ENCODE measurements around the gene ATG9A. TPM values are rescaled to one million over a fixed set of nuclear protein-coding genes. Genes with fewer than 3 reads are reported as not detected.

Gene ATG9A
- total RNA-seq, 1 donor from 2014 or later, result 83.6 TPM

DNA sequence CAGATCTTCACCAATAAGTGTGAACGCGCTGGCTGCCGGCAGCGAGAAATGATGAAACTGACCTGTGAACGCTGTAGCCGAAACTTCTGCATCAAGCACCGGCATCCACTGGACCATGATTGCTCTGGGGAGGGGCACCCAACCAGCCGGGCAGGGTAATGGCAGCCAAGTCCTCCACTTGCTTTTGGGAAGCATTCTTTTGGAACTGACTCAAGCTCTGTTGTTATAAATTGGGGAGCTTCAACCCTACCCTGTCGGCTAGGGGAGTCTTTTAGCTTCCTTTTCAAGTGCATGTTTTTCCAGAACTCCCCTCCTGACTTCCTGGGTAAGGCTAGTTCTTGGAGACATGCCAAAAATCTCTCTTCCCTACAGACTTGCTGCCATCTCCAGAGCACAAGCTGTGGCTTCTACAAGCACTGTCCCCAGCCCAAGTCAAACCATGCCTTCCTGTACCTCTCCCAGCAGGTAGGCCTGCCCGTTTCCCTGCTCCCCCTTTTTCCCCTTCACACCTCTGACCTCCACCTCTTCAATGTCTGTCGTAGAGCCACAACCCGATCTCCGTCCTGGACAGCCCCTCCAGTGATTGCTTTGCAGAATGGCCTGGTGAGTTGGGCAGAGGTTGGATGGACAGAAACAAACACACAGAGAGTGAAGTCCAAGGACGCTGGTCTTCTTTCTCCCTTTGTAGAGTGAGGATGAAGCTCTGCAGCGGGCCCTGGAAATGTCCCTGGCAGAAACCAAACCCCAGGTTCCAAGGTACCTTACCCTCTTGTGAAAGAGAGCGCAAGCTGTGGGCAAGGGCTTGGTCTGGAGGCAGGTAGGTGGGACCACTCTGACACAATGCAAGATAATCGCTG is 21.3 kb downstream of the ATG9A start:
- TF ChIP-seq, protein P1, sequence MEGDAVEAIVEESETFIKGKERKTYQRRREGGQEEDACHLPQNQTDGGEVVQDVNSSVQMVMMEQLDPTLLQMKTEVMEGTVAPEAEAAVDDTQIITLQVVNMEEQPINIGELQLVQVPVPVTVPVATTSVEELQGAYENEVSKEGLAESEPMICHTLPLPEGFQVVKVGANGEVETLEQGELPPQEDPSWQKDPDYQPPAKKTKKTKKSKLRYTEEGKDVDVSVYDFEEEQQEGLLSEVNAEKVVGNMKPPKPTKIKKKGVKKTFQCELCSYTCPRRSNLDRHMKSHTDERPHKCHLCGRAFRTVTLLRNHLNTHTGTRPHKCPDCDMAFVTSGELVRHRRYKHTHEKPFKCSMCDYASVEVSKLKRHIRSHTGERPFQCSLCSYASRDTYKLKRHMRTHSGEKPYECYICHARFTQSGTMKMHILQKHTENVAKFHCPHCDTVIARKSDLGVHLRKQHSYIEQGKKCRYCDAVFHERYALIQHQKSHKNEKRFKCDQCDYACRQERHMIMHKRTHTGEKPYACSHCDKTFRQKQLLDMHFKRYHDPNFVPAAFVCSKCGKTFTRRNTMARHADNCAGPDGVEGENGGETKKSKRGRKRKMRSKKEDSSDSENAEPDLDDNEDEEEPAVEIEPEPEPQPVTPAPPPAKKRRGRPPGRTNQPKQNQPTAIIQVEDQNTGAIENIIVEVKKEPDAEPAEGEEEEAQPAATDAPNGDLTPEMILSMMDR (IDR thresholded peaks at IDR 0.05), result no peak
- no peaks in the 10 kb centered on the region for H3K9me3 Mint-ChIP-seq (ENCODE audit: unreplicated experiment)
- peak overlapping the region; percentile 57 for H3K27ac Mint-ChIP-seq (ENCODE audit: unreplicated experiment)

DNA sequence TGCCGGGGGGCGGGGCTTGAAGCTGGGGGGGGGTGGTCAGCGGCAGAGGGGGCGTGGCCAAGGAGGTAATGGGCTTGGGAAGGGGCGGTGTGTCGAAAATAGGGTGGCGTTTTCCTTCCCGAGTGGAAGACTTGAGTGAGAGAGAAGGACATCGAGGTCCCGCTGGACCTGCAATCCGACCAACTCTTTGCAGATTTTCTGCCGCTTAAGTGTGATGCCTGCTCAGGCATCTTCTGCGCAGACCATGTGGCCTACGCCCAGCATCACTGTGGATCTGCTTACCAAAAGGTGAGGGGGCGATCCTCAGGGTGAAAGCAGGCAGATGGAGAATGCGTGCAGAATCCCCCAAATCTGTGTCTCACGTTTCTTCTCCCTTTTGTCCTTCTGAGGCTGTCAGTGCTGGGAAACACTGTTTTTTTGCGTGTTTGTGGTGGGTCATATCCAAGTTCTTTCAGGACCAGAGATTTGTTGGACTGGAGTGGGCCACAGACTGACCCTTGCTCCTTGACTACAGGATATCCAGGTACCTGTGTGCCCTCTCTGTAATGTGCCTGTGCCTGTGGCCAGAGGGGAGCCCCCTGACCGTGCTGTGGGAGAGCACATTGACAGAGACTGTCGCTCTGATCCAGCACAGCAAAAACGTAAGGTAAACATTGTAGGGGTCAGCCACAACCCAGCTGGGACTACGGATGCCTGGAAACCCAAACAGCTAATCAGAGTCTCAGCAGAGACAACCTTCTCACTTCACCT is 22.1 kb downstream of the ATG9A start:
- H3K4me3 Mint-ChIP-seq (ENCODE audit: unreplicated experiment), result peak overlapping the region; percentile 89
- no peaks in the 10 kb centered on the region for H3K27me3 Mint-ChIP-seq (ENCODE audit: unreplicated experiment)
- DNase-seq (ENCODE audit: extremely low spot score, unreplicated experiment), result no peak
- peak overlapping the region; percentile 57 for H3K27ac Mint-ChIP-seq (ENCODE audit: unreplicated experiment)
- TF ChIP-seq, protein P1 (IDR thresholded peaks at IDR 0.05), result no peak
- peaks cover 7% of the 10 kb centered on the region for H3K36me3 Mint-ChIP-seq (ENCODE audit: unreplicated experiment)
- peaks cover 25% of the 10 kb centered on the region for H3K4me1 Mint-ChIP-seq (ENCODE audit: unreplicated experiment)
- no peaks in the 10 kb centered on the region for H3K9me3 Mint-ChIP-seq (ENCODE audit: unreplicated experiment)

More for the DNA sequence above, 21.3 kb downstream of the ATG9A start:
- Mint-ChIP-seq H3K4me1 (ENCODE audit: unreplicated experiment) (peaks cover 25% of the 10 kb centered on the region), H3K4me3 (ENCODE audit: unreplicated experiment) (peak overlapping the region; percentile 89), H3K27me3 (ENCODE audit: unreplicated experiment) (no peaks in the 10 kb centered on the region), H3K36me3 (ENCODE audit: unreplicated experiment) (peaks cover 7% of the 10 kb centered on the region)
- DNase-seq (ENCODE audit: extremely low spot score, unreplicated experiment), result no peak

DNA sequence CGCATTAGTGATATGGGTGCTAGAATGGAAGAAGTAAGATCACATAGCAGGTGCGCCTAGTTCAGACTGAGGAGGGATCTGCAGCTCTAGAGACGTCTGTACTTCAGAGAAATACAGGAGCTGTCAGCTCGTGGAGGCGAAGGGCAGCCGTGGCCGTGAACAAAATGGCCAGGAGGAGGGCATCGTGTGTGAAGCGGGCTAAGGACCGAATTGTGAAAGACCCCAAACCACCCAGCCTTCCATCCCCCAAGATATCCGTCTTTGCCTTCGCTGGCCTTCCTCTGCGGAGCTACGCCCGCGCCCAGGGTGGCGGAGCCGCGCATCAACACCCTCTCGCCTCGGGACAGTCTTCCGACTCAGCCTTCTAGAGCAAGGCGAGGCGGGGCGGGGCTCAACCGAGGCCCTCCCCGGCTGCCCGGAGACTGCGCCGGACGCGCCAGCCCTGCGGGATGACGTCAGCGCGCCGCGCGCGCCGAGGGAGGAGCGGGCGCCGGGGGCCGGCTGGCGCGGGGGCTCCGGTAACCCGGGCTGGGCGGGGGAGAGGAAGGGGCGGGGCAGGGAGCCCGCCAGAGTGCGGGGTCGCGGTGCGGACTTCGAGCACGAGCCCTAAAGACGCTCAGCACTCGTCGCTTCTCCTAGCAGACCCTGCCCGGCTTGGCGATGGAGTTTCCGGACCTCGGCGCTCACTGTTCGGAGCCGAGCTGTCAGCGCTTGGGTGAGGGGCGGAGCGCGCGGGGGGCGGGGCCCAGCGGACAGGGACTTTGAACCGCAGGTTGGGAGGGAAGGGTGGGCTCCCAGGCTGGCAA is 22.9 kb downstream of the ATG9A start, which contains the start of gene ZFAND2B:
TSS of gene ZFAND2B (plus strand) at position 455 of the 806 bp plus-strand sequence. CDS start at position 661, 206 bp downstream.
- no peaks in the 10 kb centered on the region for H3K9me3 Mint-ChIP-seq (ENCODE audit: unreplicated experiment)
- peak within 1 kb of the TSS; percentile 96 for H3K27ac Mint-ChIP-seq (ENCODE audit: unreplicated experiment)
- peaks cover 7% of the 10 kb centered on the region for H3K36me3 Mint-ChIP-seq (ENCODE audit: unreplicated experiment)
- H3K4me1 Mint-ChIP-seq (ENCODE audit: unreplicated experiment), result peaks cover 25% of the 10 kb centered on the region
- H3K4me3 Mint-ChIP-seq (ENCODE audit: unreplicated experiment), result peak within 1 kb of the TSS; percentile 89
- DNase-seq (ENCODE audit: extremely low spot score, unreplicated experiment), result peak; percentile 99
- TF ChIP-seq, protein P1 (IDR thresholded peaks at IDR 0.05), result no peak
- no peaks in the 10 kb centered on the region for H3K27me3 Mint-ChIP-seq (ENCODE audit: unreplicated experiment)

DNA sequence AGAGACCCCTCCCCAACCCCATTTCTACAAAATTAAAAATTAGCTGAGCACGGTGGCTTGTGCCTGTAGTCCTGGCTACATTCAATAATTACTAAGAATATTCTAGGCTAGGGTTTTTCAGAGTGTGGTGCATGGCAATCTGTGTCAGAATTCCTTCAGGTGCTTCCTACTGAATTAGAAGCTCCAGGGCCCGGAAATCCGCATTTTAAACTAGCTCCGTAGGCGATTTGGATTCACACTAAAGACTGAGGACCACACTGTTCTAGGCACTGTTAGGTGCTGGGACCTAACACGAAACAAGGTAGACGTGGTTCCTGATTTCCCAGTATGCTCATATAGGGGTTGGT is 23.5 kb downstream of the ATG9A start:
- Mint-ChIP-seq H3K36me3 (ENCODE audit: unreplicated experiment) (peaks cover 7% of the 10 kb centered on the region), H3K4me3 (ENCODE audit: unreplicated experiment) (peak overlapping the region; percentile 89), H3K4me1 (ENCODE audit: unreplicated experiment) (peaks cover 25% of the 10 kb centered on the region), H3K27ac (ENCODE audit: unreplicated experiment) (peak overlapping the region; percentile 96), H3K27me3 (ENCODE audit: unreplicated experiment) (no peaks in the 10 kb centered on the region), H3K9me3 (ENCODE audit: unreplicated experiment) (no peaks in the 10 kb centered on the region)
- TF ChIP-seq, protein P1 (IDR thresholded peaks at IDR 0.05), result no peak
- DNase-seq (ENCODE audit: extremely low spot score, unreplicated experiment), result no peak

All from osteocyte (in vitro differentiated cells).